ENCODE measurements around the gene ITGA1.

- TF ChIP-seq CTCF (conservative IDR thresholded peaks at IDR 0.05 in 1 of 2, IDR thresholded peaks at IDR 0.05 in 1 of 2; ENCODE audit: low read depth in 1 of 2, low read length in 2 of 2) (no peak), EZH2 (IDR thresholded peaks at IDR 0.05; ENCODE audit: low read length, missing control alignments) (no peak)
These were observed 100.6 kb downstream of the ITGA1 start for GRCh38 chr5:52888363-52888762.
